H7 (cell line): Measurements from ENCODE around the gene ZFP28. TPM values are rescaled to one million over a fixed set of nuclear protein-coding genes. Genes with fewer than 3 reads are reported as not detected.

Source experiments
- DNase-seq: peaks from one replicate; pipeline ENCODE4 v3.0.0; 2012
- H3K27me3 ChIP-seq: 2 replicates; pipeline ENCODE4 v1.6.0; 2011; ENCODE audit warnings: mild to moderate bottlenecking, low read length; ENCODE audit not compliant: control insufficient read depth, insufficient read depth
- H3K36me3 ChIP-seq: replicated peaks from 2 replicates; pipeline ENCODE4 v1.5.1; 2011; ENCODE audit warnings: low read length; ENCODE audit not compliant: control insufficient read depth, insufficient read depth
- H3K4me3 ChIP-seq: 2 replicates; pipeline ENCODE4 v1.5.1; 2011; ENCODE audit warnings: low read depth, mild to moderate bottlenecking, control low read depth, low read length, moderate library complexity; ENCODE audit not compliant: insufficient read depth
- total RNA-seq: library from RNA; depleted of rRNA; stranded (reverse); fragments of >200 nt; shearing (Covaris generic); gene quantifications from 2 replicates; pipeline ENCODE4 v1.2.3, GENCODE V29; 2014; rRNA removed

Gene ZFP28
- 0.52 and 2.7 TPM in 2 replicates for total RNA-seq

DNA sequence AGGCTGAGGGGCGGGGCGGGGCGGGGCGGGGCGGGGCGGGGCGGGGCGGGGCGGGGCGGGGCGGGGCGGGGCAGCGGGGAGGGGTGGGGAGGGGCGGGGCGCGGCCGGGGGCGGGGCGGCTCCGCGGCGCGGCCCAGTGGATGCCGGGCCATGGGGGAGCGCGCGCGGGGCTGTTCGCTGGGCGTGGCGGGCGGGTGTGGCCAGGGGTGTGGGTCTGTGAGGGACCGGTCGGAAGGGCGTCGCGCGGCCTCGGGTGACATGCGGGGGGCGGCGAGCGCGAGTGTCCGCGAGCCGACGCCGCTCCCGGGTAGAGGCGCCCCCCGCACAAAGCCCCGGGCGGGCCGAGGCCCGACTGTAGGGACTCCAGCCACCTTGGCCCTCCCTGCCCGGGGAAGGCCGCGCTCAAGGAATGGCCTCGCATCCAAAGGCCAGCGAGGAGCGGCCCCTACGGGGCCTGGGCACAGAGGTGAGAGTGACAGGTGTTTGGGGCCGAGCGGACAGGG, at the start of gene ZFP28:
Gene ZFP28 (plus strand): TSS at position 188 of the 503 bp plus-strand sequence. CDS start 71 bp downstream, at position 259.
- Histone ChIP-seq H3K4me3 (peak within 1 kb of the TSS; percentile 59), H3K27me3 (no peaks in the 10 kb centered on the region; the same call in 1 of the 2 replicates), H3K36me3 (no peaks in the 10 kb centered on the region; the same call in 1 of the 2 replicates)
- DNase-seq: peak; percentile 19

DNA sequence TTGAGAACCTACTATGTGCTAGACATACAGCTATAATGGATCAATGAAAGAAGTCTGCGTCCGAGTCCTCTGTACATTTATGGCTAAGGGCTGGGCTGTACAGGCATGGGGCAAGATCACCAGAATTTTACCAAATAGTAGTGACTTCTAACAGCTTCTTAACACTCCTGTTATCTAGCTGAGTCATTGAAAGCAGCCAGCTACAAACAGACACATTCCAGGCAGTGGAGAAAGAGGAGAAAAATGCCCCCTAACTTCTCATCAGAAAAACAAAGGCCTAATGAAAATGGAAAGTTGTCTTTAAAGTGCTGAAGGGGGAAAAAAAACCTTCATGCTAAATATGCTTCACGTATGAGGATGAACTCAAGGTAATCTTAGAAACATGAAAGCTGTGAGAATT, 47.3 kb upstream of the ZFP28 start:
- H3K36me3 ChIP-seq: no peaks in the 10 kb centered on the region
- no peak overlapping the region for H3K4me3 ChIP-seq

DNA sequence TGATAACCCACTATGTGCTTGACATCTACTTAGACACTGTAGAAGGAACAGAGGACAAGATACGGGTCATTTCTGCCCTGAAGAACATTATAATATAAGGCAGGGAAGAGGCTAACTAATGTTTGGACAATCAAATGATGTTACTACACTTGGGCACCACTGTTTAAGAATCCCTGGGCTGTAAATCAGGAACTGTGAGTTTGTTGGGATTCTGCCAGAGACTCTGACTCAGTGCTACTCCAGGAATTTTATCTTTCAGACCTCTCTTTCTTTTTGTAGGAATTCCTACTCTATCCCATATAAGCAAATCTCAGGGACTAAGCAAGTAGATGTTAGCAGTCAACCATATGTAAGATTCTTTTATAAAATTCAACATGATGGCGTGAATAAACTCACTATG, 34.2 kb upstream of the ZFP28 start:
- Histone ChIP-seq H3K4me3 (no peak overlapping the region), H3K27me3 (no peaks in the 10 kb centered on the region), H3K36me3 (no peaks in the 10 kb centered on the region)
- DNase-seq: no peak

More for the DNA sequence above, 47.3 kb upstream of the ZFP28 start:
- DNase-seq: no peak
- no peaks in the 10 kb centered on the region for H3K27me3 ChIP-seq

DNA sequence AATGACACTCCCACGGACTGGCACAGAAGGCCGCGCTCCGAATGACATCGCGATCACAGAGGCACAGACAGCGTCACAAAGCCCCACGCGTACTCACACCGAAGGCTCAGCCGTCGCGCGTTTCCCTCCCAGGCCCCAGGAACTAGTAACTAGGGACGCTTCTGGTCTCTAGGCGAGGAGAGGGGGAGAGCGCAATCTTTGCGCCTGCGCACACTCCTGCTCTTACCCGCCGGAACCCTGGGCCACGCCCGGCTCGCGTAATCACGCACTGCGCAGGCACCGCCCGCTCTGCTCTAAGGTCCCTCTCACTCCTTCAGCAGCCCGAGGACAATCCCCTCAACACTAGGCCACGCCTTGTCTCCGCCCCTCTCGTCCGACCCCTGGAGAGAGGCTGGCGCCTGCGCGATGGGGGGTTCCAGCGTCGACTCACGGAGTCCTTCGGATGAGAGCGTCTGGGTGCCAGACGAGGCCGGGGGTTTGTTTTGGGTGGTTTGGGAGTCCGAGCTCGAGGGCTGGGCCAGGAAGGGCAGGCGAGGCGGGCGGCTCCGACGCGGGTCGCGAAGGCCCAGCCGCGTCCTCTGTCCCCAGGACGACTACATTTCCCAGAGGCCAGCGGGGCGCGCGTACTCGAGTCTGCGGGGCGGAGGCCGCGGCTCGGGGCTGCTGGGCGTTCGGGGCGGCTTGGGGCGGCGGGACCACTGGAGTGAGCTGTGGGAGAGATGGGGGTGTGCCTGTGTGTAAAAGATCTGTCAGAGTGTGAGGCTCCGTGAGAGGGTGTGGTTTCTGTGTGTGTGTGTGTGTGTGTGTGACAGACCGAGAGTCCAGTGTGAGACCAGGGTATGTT, 31.1 kb upstream of the ZFP28 start, which contains the start of gene ZNF471:
Gene ZNF471 (plus strand): TSS at position 410 of the 844 bp plus-strand sequence. CDS start 3,717 bp downstream, outside the sequence.
- Histone ChIP-seq H3K27me3 (no peaks in the 10 kb centered on the region), H3K4me3 (peak within 1 kb of the TSS; percentile 33; the same call in 1 of the 2 replicates), H3K36me3 (no peaks in the 10 kb centered on the region)
- peak; percentile 12 for DNase-seq

DNA sequence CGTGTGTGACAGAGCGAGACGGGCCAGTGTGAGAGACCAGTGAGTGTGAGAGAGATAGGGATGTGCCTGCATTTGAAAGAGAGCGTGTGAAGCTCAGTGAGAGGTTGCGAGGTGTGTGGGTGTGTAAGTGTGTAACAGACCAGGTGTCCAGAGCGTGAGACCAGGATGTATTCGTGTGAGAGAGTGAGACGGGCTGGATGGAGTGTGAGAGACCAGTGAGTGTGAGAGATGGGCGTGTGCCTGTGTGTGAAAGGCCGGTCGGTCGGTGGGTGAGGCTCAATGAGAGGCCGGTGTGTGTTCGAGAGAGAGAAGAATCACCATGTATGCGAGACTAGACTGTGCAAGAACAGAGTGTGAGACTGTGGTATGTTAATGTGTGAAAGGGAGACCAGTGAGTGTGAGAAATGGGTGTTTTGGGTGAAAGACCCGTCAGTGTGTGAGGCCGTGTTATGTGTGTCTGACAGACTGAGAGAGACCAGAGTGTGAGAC, 30.4 kb upstream of the ZFP28 start:
- DNase-seq: no peak
- Histone ChIP-seq H3K4me3 (peak overlapping the region; percentile 33; the same call in 1 of the 2 replicates), H3K27me3 (no peaks in the 10 kb centered on the region), H3K36me3 (no peaks in the 10 kb centered on the region)

DNA sequence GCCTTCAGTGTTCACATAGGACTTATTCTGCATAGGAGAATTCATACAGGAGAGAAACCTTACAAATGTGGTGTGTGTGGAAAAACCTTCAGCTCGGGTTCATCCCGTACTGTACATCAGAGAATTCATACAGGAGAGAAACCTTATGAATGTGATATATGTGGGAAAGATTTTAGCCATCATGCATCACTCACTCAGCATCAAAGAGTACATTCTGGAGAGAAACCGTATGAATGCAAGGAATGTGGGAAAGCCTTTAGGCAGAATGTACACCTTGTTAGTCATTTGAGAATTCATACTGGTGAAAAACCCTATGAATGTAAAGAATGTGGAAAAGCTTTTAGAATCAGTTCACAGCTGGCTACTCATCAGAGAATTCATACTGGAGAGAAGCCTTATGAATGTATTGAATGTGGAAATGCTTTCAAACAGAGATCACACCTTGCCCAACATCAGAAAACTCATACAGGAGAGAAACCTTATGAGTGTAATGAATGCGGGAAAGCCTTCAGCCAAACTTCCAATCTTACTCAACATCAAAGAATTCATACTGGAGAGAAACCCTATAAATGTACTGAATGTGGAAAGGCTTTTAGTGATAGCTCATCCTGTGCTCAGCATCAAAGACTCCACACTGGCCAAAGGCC, 13.4 kb upstream of the ZFP28 start:
- no peak for DNase-seq
- no peaks in the 10 kb centered on the region for H3K36me3 ChIP-seq
- H3K4me3 ChIP-seq: no peak overlapping the region
- H3K27me3 ChIP-seq: no peaks in the 10 kb centered on the region

DNA sequence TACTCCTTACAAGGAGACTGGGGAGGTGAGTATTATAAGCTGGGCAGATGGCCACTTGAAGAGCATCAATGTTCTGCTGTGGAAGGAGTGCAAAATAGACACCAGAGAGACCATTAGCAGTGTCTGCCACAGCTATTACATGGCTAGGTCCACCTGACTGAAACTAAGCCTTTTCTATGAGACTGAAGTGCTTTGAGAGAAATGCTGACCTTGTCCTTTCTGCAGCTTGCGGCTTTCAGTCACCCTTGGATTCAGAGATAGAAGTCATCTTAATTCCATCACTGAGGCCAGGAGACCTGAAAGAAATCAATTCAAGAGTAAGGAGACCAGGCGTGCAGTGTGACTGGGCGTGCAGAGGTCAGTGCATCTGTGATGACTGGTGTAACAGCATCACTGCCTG, 1.3 kb upstream of the ZFP28 start:
- DNase-seq: no peak
- no peaks in the 10 kb centered on the region; the same call in 1 of the 2 replicates for H3K36me3 ChIP-seq
- no peaks in the 10 kb centered on the region; the same call in 1 of the 2 replicates for H3K27me3 ChIP-seq
- H3K4me3 ChIP-seq: no peak overlapping the region

DNA sequence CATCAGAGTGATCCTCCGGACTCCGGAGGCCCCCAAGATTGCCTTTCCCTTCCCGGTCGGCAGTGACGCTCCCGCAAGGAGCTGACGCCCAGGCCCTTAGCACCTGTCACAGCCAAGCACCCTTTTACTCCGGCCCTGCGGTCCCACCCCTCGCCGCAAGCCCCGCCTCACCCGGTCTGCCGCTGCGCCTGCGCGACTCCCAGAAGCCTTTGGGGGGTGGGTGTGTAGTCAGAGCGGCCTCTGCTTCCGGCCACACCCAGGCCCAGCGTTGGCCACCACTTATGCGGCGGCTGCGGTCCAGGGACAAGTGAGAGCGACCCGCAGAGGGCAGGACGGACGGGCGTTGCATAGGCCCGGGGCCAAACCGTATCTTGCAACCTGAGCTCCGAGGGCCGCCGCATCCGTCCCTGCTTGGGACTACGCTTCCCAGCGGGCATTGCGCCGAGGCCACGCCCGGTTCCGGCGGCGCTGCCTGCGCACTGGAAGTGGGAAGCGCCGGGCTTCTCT, 441 bp upstream of the ZFP28 start:
- Histone ChIP-seq H3K27me3 (no peaks in the 10 kb centered on the region; the same call in 1 of the 2 replicates), H3K4me3 (peak overlapping the region; percentile 59), H3K36me3 (no peaks in the 10 kb centered on the region; the same call in 1 of the 2 replicates)
- peak; percentile 12 for DNase-seq

DNA sequence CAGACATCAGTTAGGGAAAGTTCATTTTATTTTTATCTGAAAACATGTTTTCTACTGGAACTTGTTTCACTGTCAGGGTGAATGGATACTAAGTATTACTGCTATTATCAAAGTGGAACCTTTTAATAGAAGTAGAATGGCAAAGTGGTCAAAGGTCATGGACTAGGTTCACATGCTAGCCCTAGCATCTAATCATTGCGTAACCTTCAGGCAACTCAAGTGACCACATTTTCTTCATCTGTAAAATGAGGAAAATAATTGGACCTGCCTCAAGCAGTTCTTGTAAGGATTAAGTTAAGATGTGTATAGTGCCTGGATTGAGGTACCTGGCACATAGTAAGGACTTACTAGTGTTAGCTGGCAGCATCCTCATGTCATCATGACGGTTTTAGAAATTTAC, 5.0 kb downstream of the ZFP28 start:
- no peak for DNase-seq
- no peaks in the 10 kb centered on the region; the same call in none of the 2 replicates for H3K36me3 ChIP-seq
- no peaks in the 10 kb centered on the region; the same call in 1 of the 2 replicates for H3K27me3 ChIP-seq

DNA sequence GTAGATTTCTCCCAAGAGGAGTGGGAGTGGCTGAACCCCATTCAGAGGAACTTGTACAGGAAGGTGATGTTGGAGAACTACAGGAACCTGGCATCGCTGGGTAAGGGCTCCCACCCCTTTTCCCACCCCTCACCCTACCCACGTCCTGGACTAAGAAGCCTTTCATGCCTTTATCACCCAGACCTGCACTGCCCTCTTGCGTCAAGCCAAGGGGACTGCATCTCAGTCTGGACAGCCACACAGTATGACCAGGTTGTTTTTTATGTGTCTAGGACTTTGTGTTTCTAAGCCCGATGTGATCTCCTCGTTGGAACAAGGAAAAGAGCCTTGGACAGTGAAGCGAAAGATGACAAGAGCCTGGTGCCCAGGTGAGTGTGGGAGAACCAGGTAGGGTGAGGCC, 8.8 kb downstream of the ZFP28 start:
- H3K36me3 ChIP-seq: peaks cover 3% of the 10 kb centered on the region
- H3K4me3 ChIP-seq: no peak overlapping the region
- peak; percentile 26 for DNase-seq
- H3K27me3 ChIP-seq: no peaks in the 10 kb centered on the region

More for the DNA sequence above, 5.0 kb downstream of the ZFP28 start:
- H3K4me3 ChIP-seq: no peak overlapping the region

DNA sequence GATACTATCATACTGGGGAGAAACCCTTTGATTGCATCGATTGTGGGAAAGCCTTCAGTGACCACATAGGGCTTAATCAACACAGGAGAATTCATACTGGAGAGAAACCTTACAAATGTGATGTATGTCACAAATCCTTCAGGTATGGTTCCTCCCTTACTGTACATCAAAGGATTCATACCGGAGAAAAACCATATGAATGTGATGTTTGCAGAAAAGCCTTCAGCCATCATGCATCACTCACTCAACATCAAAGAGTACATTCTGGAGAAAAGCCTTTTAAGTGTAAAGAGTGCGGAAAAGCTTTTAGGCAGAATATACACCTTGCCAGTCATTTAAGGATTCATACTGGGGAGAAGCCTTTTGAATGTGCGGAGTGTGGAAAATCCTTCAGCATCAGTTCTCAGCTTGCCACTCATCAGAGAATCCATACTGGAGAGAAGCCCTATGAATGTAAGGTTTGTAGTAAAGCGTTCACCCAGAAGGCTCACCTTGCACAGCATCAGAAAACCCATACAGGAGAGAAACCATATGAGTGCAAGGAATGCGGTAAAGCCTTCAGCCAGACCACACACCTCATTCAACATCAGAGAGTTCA, 15.6 kb downstream of the ZFP28 start:
- peaks cover 6% of the 10 kb centered on the region for H3K36me3 ChIP-seq
- no peak for DNase-seq
- no peaks in the 10 kb centered on the region for H3K27me3 ChIP-seq
- no peak overlapping the region for H3K4me3 ChIP-seq

DNA sequence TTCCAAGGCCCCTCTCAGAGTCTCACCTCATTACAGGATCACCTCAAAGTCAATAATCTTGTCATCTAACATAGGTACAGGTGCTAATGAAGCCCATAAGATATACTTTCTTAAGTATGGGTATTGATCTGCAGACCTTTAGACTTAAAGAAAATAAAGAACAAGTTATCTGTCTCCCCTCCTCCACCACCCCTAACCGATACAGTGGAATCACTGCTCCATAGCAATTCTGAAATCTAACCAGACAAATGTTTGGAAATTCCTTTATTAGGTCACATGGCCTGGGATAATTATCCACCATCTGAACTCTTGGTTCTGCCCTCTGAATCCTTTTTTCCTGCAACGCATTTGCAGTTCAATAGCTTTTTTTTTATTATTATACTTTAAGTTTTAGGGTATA, 24.0 kb downstream of the ZFP28 start:
- no peaks in the 10 kb centered on the region for H3K36me3 ChIP-seq
- H3K27me3 ChIP-seq: no peaks in the 10 kb centered on the region
- no peak overlapping the region for H3K4me3 ChIP-seq
- DNase-seq: no peak

DNA sequence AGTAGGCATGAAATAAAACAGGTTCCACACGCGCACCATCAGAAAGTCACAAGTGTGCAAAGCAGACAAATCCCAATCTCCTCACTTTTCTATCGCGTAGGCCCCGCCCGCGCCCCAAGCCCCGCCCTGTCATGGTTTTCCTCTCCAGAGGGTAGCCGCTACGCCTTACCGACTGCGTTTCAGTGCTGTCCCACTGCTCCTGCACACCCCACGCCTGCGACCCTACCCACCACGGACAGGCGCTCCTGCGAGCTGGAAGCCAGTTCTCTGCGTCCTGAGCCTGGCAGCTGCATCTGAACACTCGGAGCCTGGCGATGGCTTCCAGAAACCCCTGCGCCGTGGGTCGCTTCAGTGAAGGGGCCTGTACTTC, 28.1 kb downstream of the ZFP28 start:
- Histone ChIP-seq H3K36me3 (peaks cover 7% of the 10 kb centered on the region), H3K27me3 (no peaks in the 10 kb centered on the region), H3K4me3 (peak overlapping the region; percentile 83)
- peak; percentile 62 for DNase-seq
